IMR-90 (cell line): ENCODE measurements around the gene WNK4.

Experiments used
- CEBPB ChIP-seq: IDR thresholded peaks from 2 replicates; pipeline ENCODE4 v1.6.1; 2012; ENCODE audit warnings: low read depth, low read length, improper control_type of control experiment
- CHD1 ChIP-seq: IDR thresholded peaks from 2 replicates; pipeline ENCODE4 v1.6.1; 2012; ENCODE audit warnings: low read depth, low read length, improper control_type of control experiment
- CTCF ChIP-seq: conservative IDR thresholded peaks from 2 replicates; pipeline ENCODE4 v1.5.1; 2012; ENCODE audit warnings: mild to moderate bottlenecking, low read depth, low read length, improper control_type of control experiment
- MAFK ChIP-seq: IDR thresholded peaks from 2 replicates; pipeline ENCODE4 v1.6.1; 2012; ENCODE audit warnings: low read depth, low read length, improper control_type of control experiment
- MXI1 ChIP-seq: IDR thresholded peaks from 2 replicates; pipeline ENCODE4 v1.6.1; 2012; ENCODE audit warnings: low read depth, mild to moderate bottlenecking, low read length, moderate library complexity, borderline replicate concordance
- POLR2A ChIP-seq: IDR thresholded peaks from 2 replicates; pipeline ENCODE4 v1.6.1; 2012; ENCODE audit warnings: mild to moderate bottlenecking, low read depth, low read length
- RAD21 ChIP-seq: IDR thresholded peaks from 2 replicates; pipeline ENCODE4 v1.6.1; 2012; ENCODE audit warnings: low read length, improper control_type of control experiment
- RFX5 ChIP-seq: IDR thresholded peaks from 2 replicates; pipeline ENCODE4 v1.8.0; 2012; ENCODE audit warnings: low read depth, mild to moderate bottlenecking, low read length, moderate library complexity
- USF2 ChIP-seq: fragments of 150-350 bp; IDR thresholded peaks from 2 replicates; pipeline ENCODE4 v1.6.1; 2017; ENCODE audit warnings: mild to moderate bottlenecking, antibody characterized with exemption, low read length, low read depth

- TF ChIP-seq CTCF (no peak), RFX5 (no peak), CHD1 (no peak), USF2 (no peak), MXI1 (no peak), MAFK (no peak), CEBPB (no peak), POLR2A (no peak), RAD21 (no peak)
Observed at GRCh38 chr17:42841975-42842685, 61.7 kb downstream of the WNK4 start.
